GM12891 (cell line): ENCODE measurements around the gene C5orf58.
"Not testable (repeated sequence)": the region's sequence is repeated elsewhere in the genome, so short reads cannot be mapped to it uniquely, and the experiment has no call there.

ENCODE experiments used
- PAX5 ChIP-seq: IDR thresholded peaks from 2 replicates; pipeline ENCODE4 v1.6.1; 2011; ENCODE audit warnings: low read length, moderate library complexity, mild to moderate bottlenecking; ENCODE audit not compliant: insufficient read depth, severe bottlenecking
- POLR2A ChIP-seq: IDR thresholded peaks from 2 replicates; pipeline ENCODE4 v1.6.1; 2011; ENCODE audit warnings: low read depth, low read length, control low read depth
- POLR2AphosphoS5 ChIP-seq: IDR thresholded peaks from 2 replicates; pipeline ENCODE4 v1.6.1; 2011; ENCODE audit warnings: low read depth, low read length, control low read depth
- TAF1 ChIP-seq: IDR thresholded peaks from 2 replicates; pipeline ENCODE4 v1.6.1; 2011; ENCODE audit warnings: low read depth, low read length, control low read depth

DNA sequence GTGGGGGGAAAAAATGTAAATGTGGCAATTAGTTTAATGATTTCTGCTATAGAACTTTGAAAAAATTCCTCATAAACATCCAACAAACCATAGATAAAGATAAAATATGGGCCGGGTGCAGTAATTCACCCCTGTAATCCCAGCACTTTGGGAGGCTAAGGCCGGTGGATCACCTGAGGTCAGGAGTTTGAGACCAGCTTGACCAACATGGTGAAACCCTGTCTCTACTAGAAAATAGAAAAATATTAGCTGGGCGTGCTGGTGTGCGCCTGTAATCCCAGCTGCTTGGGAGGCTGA is 16.1 kb downstream of the C5orf58 start:
- not testable (repeated sequence) for TF ChIP-seq POLR2A, PAX5, TAF1, POLR2AphosphoS5
